ENCODE measurements around the gene CCNB1IP1.

DNA sequence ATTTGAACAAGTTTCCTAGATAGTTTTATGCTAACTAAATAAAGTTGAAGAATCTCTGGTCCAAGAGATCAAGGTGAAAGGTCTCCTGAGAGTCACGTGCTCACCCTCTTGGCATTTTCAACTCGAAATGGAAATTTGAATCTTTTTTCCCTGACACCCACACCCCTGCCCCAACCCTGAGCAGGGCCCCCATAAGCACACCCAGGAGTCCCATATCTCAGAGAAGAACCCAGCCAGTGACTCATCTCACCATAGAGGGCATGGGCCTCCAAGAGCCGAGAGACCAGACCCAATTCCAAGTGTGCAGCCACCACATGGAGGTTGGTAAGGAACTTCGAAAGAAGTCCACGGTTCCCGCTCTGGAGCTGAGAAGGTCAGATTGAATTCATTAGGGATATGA lies 47.6 kb upstream of the CCNB1IP1 start:
- TF ChIP-seq ZNF384 (IDR thresholded peaks at IDR 0.05) (no peak), SUZ12 (IDR thresholded peaks at IDR 0.05) (no peak), BHLHE40 (IDR thresholded peaks at IDR 0.05; ENCODE audit: borderline replicate concordance) (no peak)

Data from HEK293T (cell line).